HG03175 (cell line): ENCODE measurements around the gene PLD1.

Source experiments
- ATAC-seq: cut with Tn5 transposase; IDR thresholded peaks from one replicate; pipeline ENCODE4 v1.9.1; 2021; ENCODE audit warnings: mild to moderate bottlenecking, moderate library complexity; ENCODE audit not compliant: unreplicated experiment

The PLD1 gene

DNA sequence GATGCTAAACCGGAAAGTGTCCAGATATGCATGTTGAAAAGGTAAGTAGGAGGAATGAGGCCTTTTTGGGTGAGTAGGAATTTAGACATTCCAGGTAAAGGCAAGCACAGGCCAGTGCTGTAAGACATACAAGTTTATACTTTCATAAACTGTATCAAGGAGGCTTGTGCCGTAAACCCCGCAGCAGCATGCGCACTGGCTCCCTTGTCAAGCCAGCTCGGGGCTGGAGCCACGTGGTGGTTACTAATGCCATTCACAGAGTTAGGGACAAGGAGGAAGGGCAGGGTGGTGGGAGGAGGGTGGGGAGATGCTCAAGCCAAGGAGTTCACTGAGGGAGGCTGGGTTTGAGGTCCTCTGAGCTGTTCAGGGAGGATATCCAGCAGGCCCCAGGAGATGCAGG lies 35.8 kb downstream of the PLD1 start:
- ATAC-seq = no peak

GRCh38 chr3:171772427-171773056 lies 37.7 kb downstream of the PLD1 start:
- peak; percentile 46 for ATAC-seq

- ATAC-seq = peak; percentile 76
Observed at GRCh38 chr3:171770689-171771620, 39.3 kb downstream of the PLD1 start.

DNA sequence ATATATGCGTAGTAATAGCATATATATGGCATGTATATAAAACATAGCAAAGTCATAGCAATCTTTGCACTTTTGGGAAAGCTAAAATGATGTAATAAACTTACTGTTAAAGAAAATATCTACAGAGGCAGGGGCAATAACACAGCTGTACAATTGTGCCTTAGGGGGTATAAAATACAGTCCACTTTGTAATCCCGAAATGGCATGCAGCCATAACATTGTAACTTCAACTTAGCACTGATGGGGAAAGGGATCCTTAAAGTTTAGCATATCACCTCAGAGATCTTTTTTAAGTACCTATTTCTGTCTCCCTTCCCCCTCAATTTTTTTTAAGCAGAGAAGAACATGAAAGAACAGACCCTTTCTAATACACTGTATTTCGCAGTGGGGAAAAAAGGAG lies 40.8 kb downstream of the PLD1 start:
- no peak for ATAC-seq

DNA sequence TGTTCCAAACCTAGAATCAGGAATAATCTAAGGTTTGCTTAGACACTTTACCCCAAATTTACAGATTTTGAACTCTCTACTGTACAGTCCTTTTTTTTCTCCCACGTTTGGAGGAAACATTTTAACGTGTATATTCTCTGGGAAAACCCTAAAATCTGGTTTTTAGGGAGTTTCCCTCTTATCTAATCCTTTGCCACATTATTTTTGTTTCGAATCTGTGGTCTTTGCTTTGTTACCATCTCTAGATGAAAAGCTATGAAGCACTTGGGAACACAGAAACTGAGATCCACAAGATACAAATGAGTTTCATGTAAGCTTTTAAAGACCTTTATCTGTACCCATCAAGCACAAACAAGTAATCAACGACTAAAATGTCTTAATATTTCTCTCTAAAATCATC lies 41.3 kb downstream of the PLD1 start:
- no peak for ATAC-seq

- no peak for ATAC-seq
Observed at GRCh38 chr3:171768281-171768900, 41.9 kb downstream of the PLD1 start.

DNA sequence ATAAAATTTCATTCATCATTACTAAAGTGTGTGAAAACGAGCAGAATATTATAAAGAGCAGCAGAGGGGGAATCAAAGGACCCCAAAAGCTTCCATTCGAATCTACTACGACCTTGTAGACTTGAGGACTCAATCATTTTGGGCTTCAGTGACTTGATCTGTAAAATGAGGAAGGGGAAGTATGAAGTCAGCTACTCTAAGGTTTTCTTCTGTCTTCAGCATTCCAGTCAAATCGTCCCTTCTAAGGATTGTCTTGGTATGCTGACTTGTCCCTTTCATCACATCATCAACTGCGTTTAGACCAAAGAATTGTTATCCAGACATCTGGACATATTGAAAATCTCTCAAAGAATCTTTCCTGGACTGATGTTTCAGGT lies 44.8 kb downstream of the PLD1 start:
- no peak for ATAC-seq

- ATAC-seq = no peak
Observed at GRCh38 chr3:171763392-171763791, 46.9 kb downstream of the PLD1 start.

DNA sequence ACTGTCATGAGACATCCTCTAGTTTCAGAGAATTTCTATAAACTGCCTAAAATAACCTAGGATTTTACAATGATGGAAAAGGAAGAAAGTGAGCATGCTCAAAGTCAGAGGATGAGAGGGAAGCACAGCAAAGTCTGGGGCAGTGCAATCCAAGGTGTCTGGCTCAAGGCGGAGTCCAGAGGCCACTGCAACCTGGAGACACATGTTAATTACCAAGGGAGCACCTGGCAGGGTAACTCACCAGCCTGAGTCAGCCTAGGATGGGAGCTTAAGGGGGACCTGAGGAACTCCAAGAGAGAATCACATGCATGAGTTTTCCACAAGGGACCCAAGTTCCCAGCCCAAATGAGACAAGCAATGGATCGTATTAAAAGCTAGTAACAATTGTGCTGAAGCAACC lies 49.8 kb downstream of the PLD1 start:
- ATAC-seq = no peak

DNA sequence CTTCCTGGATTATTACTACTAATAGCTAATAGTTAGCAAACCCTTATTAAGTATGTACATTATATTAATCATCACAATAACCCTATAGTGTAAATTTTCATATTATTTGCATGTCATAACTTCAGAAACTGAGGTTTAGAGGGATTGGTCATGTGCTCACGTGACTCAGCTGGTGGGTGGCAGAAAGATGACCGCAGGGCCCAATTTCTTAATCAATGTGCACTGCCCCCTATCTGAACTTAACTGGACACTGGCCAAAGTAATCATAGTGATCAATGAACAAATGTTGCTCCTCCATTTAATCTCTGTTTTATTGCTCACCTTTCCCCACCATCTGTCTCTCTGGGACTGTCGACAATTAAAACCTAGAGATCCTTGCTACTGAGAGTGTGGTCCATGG lies 52.2 kb downstream of the PLD1 start:
- ATAC-seq = no peak

- no peak for ATAC-seq
Observed at GRCh38 chr3:171757361-171758034, 52.8 kb downstream of the PLD1 start.

DNA sequence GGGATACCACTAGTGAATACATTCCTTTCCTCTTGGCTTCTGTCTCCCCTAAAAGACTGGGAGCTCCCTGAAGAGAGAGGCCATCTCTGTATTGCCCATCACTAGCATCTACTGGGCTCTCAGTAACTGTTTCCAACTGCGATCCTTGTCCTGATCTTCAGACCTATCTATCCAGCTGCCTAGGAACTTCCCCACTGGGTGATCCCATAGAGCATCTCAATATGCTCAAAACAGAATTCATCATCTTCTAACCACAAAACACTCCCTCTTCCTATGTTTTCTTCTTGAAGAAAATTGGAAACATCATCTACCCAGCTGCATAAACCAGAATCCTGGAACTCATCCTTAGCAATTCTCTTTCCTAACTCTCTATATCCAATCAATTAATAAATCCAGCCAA lies 54.6 kb downstream of the PLD1 start:
- ATAC-seq = no peak

DNA sequence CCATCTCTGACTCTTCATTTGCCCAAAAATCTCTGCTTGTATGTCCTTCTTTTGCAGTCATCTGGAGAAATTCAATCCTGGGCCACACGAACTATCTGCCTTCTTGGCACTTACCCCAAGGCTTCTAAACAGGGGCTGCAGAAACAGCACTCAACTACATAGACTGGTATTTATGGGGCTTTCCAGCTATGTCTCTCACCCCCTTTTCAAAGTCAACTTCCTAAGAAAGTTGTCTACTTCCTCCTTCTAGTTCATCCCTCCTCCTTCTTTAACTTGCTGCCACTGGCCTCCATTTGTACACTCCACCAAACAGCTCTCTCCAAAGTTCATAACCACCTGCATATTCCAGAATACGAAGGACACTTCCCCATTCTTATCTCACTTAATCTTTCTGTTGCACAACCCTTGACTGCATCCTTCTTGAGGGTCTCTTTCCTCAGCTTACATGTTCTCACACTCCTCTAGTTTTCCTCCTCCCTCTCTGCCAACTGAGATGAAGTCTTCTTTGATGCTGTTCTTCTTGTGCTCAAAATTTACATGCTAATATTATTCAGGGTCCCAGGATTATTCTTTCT lies 55.2 kb downstream of the PLD1 start:
- no peak for ATAC-seq

DNA sequence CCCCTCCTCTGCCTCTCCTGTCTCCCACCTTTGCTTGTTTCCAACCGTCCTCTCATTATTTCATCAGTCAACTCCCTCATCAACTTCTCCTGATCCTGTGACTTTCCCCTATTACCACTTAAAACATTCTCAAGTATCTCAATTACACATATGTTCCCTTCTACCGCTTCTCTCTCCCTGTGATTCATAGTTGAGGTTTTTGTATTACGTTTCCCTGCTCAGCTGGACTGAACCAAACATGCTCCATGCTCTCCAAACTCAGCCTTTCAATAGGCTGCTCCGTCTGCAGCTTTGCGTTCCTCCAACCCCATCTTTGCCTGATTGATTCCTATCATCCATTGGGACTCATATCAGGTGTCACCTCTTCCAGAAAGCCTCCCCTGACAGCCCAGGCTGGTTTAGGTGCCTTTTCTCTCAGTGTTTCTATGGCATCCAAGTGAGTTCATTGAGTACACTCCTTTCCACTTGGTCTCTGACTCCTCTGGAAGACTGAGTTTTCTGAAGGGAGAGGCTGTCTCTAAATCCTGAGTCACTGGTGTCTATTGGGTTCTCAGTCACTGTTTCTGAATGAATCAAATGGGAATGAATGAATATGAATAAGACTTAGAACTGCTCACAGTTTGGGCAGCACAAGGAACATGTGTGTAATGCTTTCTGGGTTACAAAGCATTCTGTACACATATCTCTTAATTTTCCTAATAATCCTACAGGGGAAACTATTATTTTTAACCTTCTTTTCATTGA lies 56.4 kb downstream of the PLD1 start:
- no peak for ATAC-seq

DNA sequence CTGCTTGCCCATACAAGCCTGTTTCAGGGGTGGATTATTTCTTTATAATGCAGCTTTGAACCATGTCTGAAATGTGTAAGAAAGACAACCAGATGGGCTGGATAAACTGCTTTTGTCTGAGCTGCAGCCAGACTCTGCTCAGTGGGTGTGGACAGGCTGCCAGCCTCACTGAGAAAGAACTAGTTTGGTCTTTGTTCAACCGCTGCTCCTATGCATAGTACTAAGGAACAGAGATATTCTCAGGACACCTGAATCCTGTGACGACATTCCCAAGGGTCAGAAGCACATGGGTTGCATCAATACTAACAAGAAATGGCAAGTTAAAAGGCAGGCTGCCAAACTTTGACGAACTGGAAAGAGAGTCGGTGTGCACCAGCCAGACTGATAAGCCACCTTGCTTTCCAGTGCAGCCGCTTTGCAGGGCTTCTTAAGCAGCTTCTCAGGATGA lies 57.2 kb downstream of the PLD1 start:
- no peak for ATAC-seq

DNA sequence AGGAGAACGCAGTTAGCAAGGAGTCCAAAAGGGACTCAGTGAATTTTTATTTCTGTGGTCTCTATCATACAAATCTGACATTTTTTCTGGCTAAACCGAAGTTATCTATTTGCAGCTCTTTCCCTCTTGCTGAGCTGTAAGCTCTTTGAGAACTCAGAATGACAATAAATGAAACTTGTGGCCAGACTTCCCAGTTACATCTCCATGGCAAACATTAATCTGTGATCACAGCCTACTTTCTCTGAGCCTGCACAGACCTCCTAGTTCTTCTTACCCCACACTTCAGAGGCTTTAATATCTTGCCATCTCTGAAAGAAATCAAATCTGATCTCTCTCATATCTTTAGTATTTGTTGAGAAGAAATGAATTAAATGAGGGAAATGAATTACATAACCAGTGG lies 58.0 kb downstream of the PLD1 start:
- ATAC-seq = no peak

- no peak for ATAC-seq
Observed at GRCh38 chr3:171749124-171749523, 61.2 kb downstream of the PLD1 start.

DNA sequence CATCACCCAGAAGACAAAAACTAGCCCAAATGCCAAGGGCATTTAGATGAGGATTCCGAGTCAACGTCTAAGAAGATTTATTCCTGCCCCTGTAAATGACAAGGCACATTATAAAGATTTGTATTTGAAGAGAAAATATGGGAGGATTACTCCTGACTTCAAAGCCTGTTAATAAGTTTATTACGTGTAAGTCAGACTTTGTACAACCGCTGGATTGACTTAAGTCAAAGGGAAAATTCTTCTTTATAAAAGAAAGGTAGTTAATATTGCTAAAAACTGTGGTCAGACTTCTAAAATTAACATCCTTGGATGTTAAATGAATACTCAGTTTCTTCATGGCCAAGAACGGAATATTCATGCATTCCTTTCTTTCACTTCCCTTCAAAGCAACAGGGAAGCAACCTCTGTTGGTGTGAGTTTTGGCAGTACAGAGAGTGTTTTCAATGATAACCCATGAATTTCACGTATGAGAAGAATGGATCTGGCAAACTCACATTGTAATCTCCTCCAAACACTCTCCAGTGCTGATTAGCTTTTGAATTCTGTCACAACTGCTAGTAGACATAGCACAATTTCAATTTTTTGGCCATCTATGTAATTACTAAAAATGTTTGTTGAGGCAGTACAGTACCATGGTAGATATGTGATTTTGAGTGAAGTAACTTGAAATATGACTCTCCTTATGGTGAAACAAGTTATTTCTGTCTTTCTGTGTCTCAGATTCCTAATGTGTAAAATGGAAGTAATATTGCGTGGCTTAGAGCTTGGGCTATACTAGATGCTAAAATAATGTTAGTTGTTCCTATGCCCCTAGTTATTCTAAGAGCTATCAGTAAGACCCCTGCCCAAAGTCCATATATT lies 62.0 kb downstream of the PLD1 start:
- no peak for ATAC-seq

DNA sequence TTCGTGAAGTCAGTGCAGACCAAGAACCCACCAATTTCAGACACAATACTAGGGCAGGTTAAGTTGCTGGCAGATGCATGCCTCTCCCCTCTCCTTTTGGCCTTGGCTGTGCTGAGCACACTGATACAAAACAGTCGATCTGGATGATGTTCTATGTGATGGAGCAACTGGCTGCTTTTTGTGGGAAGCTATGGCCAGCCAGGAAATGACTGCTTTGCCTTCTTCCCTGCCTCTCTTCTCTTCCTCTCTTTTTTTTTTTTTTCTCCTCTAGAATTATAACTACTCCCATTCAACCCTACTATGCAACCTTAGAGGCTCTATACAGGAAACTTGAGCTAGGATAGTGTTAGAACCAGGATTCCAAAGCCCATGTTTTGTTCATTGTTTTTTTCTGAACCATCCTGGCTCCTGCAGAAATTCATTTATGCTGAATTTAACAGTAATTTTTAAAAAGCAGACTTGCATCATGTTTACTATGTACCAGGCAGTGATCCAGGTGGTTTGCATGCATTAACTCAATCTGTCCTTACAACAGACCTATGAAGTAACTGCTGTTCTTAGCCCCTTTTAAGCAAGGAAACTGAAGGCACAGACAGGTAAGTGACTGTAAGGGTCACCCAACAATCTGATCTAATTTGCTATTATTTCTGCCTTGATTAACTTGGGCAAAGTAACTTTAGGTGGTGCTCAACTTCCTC lies 62.9 kb downstream of the PLD1 start:
- no peak for ATAC-seq
